H1 (cell line): ENCODE measurements around the gene C12orf75. TPM values are rescaled to one million over a fixed set of nuclear protein-coding genes. Genes with fewer than 3 reads are reported as not detected.

Source experiments
- CBX8 ChIP-seq: fragments of 300-800, 300-1000 bp; sonication (generic); IDR thresholded peaks from 2 replicates; pipeline ENCODE4 v1.7.1; 2016; ENCODE audit warnings: low read depth, low read length, borderline replicate concordance
- CTCF ChIP-seq, 3 experiments: IDR thresholded peaks; 1 replicate in 2 of 3; 2 replicates in 1 of 3; pipeline versions ENCODE4 v1.5.1 to v1.6.1; 2011; ENCODE audit warnings: low read length in 3 of 3, mild to moderate bottlenecking in 3 of 3, inconsistent platforms in 2 of 3, low read depth in 1 of 3, moderate library complexity in 1 of 3; ENCODE audit not compliant: insufficient read depth in 1 of 3; ENCODE audit errors: control extremely low read depth in 1 of 3
- SIRT6 ChIP-seq: IDR thresholded peaks from one replicate; pipeline ENCODE4 v1.7.1; 2012; ENCODE audit warnings: low read length, inconsistent platforms
- polyA plus RNA-seq, 7 experiments: library from polyadenylated mRNA; depleted of rRNA in 3 of 7; stranded (reverse) in 5 of 7; unstranded in 2 of 7; fragments of >200 nt in 5 of 7; fragments of 200-250 nt in 2 of 7; gene quantifications; 1 replicate in 5 of 7; 2 replicates in 1 of 7; 4 replicates in 1 of 7; pipeline versions ENCODE4 v1.2.1 to v1.2.3, GENCODE V29; 2011 to 2013; ENCODE audit warnings: missing spikeins in 2 of 7, mixed read lengths in 2 of 7
- total RNA-seq: library from RNA; stranded (reverse); fragmentation: NEBNext Ultra II Directional; extraction: Animal tissue kit (Norgen Biotek cat#: 25700); gene quantifications from 2 replicates; pipeline ENCODE4 v1.2.1, GENCODE V29; 2021
- TF ChIP-seq, protein P1 (sequence below): IDR thresholded peaks from 2 replicates; pipeline ENCODE4 v1.6.1; 2012; ENCODE audit warnings: inconsistent platforms

Gene C12orf75
- total and polyA plus RNA-seq, 2 of the 8 experiments (the other 6 are each of a cell fraction or from before 2014, with no cell fraction given): 26.4 to 41.2 TPM

GRCh38 chr12:105355752-105356151 is 25.3 kb downstream of the C12orf75 start (continued):
- TF ChIP-seq CTCF (IDR thresholded peaks at IDR 0.05; ENCODE audit: control extremely low read depth in 1 of 3, insufficient read depth in 1 of 3, low read depth in 1 of 3, low read length in 3 of 3) (no peak), SIRT6 (no peak), CBX8 (no peak)
- TF ChIP-seq, protein P1, sequence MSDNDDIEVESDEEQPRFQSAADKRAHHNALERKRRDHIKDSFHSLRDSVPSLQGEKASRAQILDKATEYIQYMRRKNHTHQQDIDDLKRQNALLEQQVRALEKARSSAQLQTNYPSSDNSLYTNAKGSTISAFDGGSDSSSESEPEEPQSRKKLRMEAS: no peak
